Effector memory CD8-positive, alpha-beta T cell (primary cell): Measurements from ENCODE around the gene WDR20.
"Not testable (repeated sequence)": the region's sequence is repeated elsewhere in the genome, so short reads cannot be mapped to it uniquely, and the experiment has no call there.

Source experiments
- ATAC-seq: fragments of 150-1000 bp; cut with Tn5 transposase; replicated peaks from 2 replicates; pipeline ENCODE4 v1.10.0; 2021; ENCODE audit warnings: mild to moderate bottlenecking, moderate library complexity
- DNase-seq, 3 experiments: peaks; one replicate each; pipeline ENCODE4 v3.0.0; 2021
- H3K27ac Mint-ChIP-seq, 2 donors: one replicate each; pipeline ENCODE4 v1.8.0; 2022; ENCODE audit warnings: mild to moderate bottlenecking in 2 of 2, mixed read lengths in 2 of 2, moderate library complexity in 2 of 2
- H3K27me3 Mint-ChIP-seq, 2 donors: one replicate each; pipeline ENCODE4 v1.8.0; 2022; ENCODE audit warnings: mixed read lengths in 2 of 2
- H3K36me3 Mint-ChIP-seq: one replicate; pipeline ENCODE4 v1.8.0; 2022; ENCODE audit warnings: mild to moderate bottlenecking, moderate library complexity, mixed read lengths; ENCODE audit not compliant: insufficient read depth
- H3K4me1 Mint-ChIP-seq, 2 donors: one replicate each; pipeline ENCODE4 v1.8.0; 2022; ENCODE audit warnings: low read depth in 2 of 2, mixed read lengths in 2 of 2
- H3K4me3 Mint-ChIP-seq, 2 donors: one replicate each; pipeline ENCODE4 v1.8.0; 2022; ENCODE audit warnings: mild to moderate bottlenecking in 2 of 2, mixed read lengths in 2 of 2, moderate library complexity in 2 of 2
- H3K9me3 Mint-ChIP-seq, 2 donors: one replicate each; pipeline ENCODE4 v1.8.0; 2022; ENCODE audit warnings: mixed read lengths in 2 of 2

Gene WDR20

DNA sequence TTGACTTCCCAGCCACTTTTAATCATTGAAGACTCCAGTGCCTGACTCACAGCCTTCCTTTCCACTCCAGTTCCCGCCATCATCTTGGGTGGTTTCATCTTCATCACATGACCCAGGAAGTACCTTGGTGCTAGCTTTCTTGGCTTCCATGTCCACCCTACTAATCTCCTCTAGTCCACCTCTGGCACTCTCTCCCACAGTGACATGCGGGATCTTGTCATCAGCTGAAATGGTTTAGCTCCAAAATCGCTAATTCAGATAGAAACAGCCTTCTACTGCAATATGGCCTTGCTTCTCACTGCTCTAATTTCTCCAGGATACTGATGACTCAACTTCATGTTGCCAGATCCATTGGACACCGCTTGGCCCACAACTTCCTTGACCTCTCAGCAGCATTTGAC is 24.5 kb downstream of the WDR20 start:
- DNase-seq, result no peak
- Mint-ChIP-seq H3K36me3 (peaks cover 15% of the 10 kb centered on the region), H3K27ac (peak overlapping the region; percentile 2 to 50), H3K9me3 (no peaks in the 10 kb centered on the region), H3K4me1 (peaks cover 31 to 65% of the 10 kb centered on the region in 2 donors), H3K27me3 (no peaks in the 10 kb centered on the region), H3K4me3 (no peak overlapping the region)
- ATAC-seq, result no peak

DNA sequence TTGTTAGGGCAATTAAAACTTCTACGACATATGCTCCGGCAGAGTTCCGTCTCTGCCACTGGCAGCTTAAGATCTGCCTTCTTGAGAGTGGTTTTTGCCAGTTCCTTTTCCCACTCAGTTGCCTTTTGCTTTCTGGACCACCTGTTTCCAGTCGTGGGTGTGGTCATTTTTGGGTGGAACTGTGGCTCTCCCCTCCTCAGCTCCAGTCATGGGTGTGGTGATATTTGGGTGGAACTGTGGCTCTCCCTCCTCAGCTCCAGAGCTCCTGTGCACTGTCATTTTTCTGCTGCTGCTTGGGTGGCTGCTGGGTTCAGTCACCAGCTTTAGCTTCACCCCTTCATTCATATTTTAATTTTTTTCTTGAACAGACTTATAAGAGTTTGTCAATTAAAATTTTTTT is 25.3 kb downstream of the WDR20 start:
- no peak for DNase-seq
- Mint-ChIP-seq H3K4me3 (no peak overlapping the region), H3K36me3 (peaks cover 13% of the 10 kb centered on the region), H3K27ac (peak overlapping the region in 1 of 2 donors; percentile 50), H3K27me3 (no peaks in the 10 kb centered on the region), H3K4me1 (peaks cover 28 to 65% of the 10 kb centered on the region in 2 donors), H3K9me3 (no peaks in the 10 kb centered on the region)
- no peak for ATAC-seq

GRCh38 chr14:102170061-102170460 is 30.4 kb downstream of the WDR20 start:
- no peaks in the 10 kb centered on the region for H3K9me3 Mint-ChIP-seq
- no peak overlapping the region for H3K4me3 Mint-ChIP-seq
- no peak overlapping the region for H3K27ac Mint-ChIP-seq
- H3K27me3 Mint-ChIP-seq, result no peaks in the 10 kb centered on the region
- no peak for ATAC-seq
- H3K4me1 Mint-ChIP-seq, result peaks cover 18 to 47% of the 10 kb centered on the region in 2 donors
- H3K36me3 Mint-ChIP-seq, result peaks cover 9% of the 10 kb centered on the region
- no peak for DNase-seq

GRCh38 chr14:102171173-102172020 is 31.7 kb downstream of the WDR20 start:
- Mint-ChIP-seq H3K9me3 (no peaks in the 10 kb centered on the region), H3K4me1 (peaks cover 20 to 53% of the 10 kb centered on the region in 2 donors), H3K27me3 (no peaks in the 10 kb centered on the region), H3K27ac (peak overlapping the region in 1 of 2 donors; percentile 16), H3K4me3 (no peak overlapping the region), H3K36me3 (peaks cover 5% of the 10 kb centered on the region)
- no peak for ATAC-seq
- no peak for DNase-seq

DNA sequence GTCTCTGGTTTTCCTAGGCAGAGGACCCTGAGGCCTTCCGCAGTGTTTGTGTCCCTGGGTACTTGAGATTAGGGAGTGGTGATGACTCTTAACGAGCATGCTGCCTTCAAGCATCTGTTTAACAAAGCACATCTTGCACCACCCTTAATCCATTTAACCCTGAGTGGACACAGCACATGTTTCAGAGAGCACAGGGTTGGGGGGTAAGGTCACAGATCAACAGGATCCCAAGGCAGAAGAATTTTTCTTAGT is 32.2 kb downstream of the WDR20 start:
- not testable (repeated sequence) for H3K27ac Mint-ChIP-seq, H3K9me3 Mint-ChIP-seq, H3K27me3 Mint-ChIP-seq, H3K4me3 Mint-ChIP-seq, ATAC-seq, H3K36me3 Mint-ChIP-seq, DNase-seq
- peaks cover 22 to 51% of the 10 kb centered on the region in 2 donors for H3K4me1 Mint-ChIP-seq

DNA sequence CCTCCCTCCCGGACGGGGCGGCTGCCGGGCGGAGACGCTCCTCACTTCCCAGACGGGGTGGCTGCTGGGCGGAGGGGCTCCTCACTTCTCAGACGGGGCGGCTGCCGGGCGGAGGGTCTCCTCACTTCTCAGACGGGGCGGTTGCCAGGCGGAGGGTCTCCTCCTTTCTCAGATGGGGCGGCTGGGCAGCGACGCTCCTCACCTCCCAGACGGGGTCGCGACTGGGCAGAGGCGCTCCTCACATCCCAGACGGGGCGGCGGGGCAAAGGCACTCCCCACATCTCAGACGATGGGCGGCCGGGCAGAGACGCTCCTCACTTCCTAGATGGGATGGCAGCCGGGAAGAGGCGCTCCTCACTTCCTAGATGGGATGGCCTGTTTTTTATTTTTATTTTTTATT is 33.0 kb downstream of the WDR20 start:
- not testable (repeated sequence) for H3K4me3 Mint-ChIP-seq, H3K36me3 Mint-ChIP-seq, DNase-seq, H3K9me3 Mint-ChIP-seq, ATAC-seq, H3K27ac Mint-ChIP-seq, H3K27me3 Mint-ChIP-seq
- peaks cover 28 to 51% of the 10 kb centered on the region in 2 donors for H3K4me1 Mint-ChIP-seq

DNA sequence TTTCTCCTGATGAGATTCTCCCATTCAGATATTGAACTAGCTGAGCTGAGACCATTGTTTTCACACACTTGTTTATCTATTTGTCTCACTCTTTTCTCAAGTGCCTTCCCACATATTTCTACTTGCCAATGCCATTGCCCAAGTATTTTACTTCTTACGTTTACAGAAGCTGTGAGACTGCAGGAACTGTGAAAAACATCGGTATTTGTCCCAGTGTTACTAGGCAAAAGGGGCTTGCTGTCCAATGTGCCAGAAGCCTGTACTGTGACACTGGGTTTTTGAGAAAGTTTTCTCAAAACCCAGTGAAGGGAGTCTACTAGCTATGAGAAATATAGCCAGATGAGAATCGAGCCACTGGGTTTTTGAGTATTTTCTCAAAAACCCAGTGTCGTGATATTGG is 37.5 kb downstream of the WDR20 start:
- H3K4me1 Mint-ChIP-seq, result peaks cover 36 to 53% of the 10 kb centered on the region in 2 donors

DNA sequence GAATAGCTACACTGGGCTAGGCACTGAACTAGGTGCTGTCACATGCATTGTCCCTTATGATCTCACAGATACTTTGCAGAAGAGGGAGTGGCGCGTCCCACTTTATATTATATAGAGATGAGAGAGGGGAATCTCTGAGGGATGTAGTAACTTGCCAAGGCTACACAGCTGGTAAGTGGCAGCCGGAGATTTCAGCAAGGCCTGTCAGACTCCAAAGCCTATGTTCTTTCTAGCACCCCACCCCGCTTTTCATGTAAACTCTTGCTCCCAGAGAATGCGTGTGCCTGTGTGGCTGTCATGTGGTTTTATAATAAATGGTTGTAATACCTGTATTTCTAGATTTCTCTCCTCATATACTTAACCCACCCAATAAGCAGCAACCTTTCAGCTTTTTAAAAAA is 39.1 kb downstream of the WDR20 start:
- Mint-ChIP-seq H3K36me3 (peaks cover 3% of the 10 kb centered on the region), H3K9me3 (no peaks in the 10 kb centered on the region), H3K4me1 (peaks cover 45 to 62% of the 10 kb centered on the region in 2 donors), H3K27ac (peak overlapping the region in 1 of 2 donors; percentile 57), H3K4me3 (no peak overlapping the region), H3K27me3 (no peaks in the 10 kb centered on the region)
- no peak for DNase-seq
- no peak for ATAC-seq

More for the DNA sequence above, 37.5 kb downstream of the WDR20 start:
- Mint-ChIP-seq H3K9me3 (no peaks in the 10 kb centered on the region), H3K27ac (no peak overlapping the region), H3K36me3 (peaks cover 3% of the 10 kb centered on the region), H3K27me3 (no peaks in the 10 kb centered on the region), H3K4me3 (no peak overlapping the region)
- ATAC-seq (no peak), DNase-seq (no peak)

- DNase-seq (no peak), ATAC-seq (no peak)
- no peaks in the 10 kb centered on the region for H3K9me3 Mint-ChIP-seq
- peaks cover 8% of the 10 kb centered on the region for H3K36me3 Mint-ChIP-seq
- no peak overlapping the region for H3K4me3 Mint-ChIP-seq
- H3K4me1 Mint-ChIP-seq, result peaks cover 49 to 68% of the 10 kb centered on the region in 2 donors
- H3K27me3 Mint-ChIP-seq, result no peaks in the 10 kb centered on the region
- H3K27ac Mint-ChIP-seq, result peak overlapping the region in 1 of 2 donors; percentile 57
Observed at GRCh38 chr14:102180248-102180998, 40.7 kb downstream of the WDR20 start.

DNA sequence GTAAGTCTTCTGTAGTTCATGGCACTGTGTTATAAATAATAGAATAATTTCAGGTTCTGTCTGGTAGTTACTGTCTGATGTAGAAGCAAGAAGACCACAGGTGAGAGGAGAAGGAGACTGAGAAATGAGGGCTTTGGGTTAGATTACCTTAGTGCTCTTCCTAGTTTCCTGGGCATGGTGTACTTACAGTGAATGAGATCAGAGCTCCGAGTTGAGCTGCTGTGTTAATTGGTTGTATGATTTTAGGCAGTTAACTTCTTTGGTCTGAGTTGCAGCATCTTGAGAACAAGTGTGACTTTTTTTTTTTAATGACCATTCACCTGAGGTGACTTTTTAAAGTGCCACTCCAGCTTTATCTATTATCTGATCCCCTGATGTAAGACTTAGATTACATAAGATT is 41.5 kb downstream of the WDR20 start:
- Mint-ChIP-seq H3K4me1 (peaks cover 49 to 64% of the 10 kb centered on the region in 2 donors), H3K4me3 (no peak overlapping the region), H3K9me3 (no peaks in the 10 kb centered on the region), H3K27me3 (no peaks in the 10 kb centered on the region), H3K36me3 (peaks cover 9% of the 10 kb centered on the region), H3K27ac (peak overlapping the region in 1 of 2 donors; percentile 57)
- DNase-seq (no peak), ATAC-seq (no peak)

- Mint-ChIP-seq H3K4me3 (no peak overlapping the region), H3K36me3 (peaks cover 9% of the 10 kb centered on the region), H3K27ac (no peak overlapping the region), H3K27me3 (no peaks in the 10 kb centered on the region), H3K4me1 (peaks cover 48 to 61% of the 10 kb centered on the region in 2 donors), H3K9me3 (no peaks in the 10 kb centered on the region)
- ATAC-seq (peak; percentile 41), DNase-seq (no peak)
Observed at GRCh38 chr14:102182190-102182589, 42.5 kb downstream of the WDR20 start.

DNA sequence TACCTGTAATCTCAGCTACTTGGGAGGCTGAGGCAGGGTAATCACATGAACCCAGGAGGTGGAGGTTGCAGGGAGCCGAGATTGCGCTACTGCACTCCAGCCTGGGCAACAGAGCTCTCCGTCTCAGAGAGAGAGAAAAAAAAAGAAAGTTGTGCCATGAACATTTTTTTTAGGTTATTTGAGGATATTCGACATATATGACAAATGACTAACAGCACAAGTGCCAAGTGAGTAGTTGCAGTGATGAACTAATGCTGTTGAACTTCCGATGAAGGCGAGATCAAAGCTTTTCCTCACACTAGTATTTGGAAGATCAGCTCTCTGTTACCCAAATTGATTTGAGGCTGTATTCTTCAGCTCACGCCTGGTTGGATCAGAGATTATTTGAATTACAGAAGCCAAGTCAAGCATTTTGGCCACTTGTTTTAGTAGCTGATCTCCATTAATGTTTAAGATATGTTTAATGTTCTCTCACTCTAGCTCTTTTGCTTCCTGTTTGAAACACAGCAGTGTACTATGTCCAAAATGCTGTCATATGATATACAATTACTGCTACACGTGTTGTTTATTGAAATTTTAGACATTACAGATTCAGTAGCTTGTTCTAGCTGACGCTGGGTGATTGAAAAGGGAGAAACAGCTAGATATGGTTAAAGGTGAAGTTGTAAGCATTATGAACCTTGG is 43.4 kb downstream of the WDR20 start:
- Mint-ChIP-seq H3K4me1 (peaks cover 50 to 60% of the 10 kb centered on the region in 2 donors), H3K27me3 (no peaks in the 10 kb centered on the region), H3K27ac (peak overlapping the region in 1 of 2 donors; percentile 10), H3K36me3 (peaks cover 9% of the 10 kb centered on the region), H3K4me3 (no peak overlapping the region), H3K9me3 (no peaks in the 10 kb centered on the region)
- no peak for DNase-seq
- no peak for ATAC-seq

DNA sequence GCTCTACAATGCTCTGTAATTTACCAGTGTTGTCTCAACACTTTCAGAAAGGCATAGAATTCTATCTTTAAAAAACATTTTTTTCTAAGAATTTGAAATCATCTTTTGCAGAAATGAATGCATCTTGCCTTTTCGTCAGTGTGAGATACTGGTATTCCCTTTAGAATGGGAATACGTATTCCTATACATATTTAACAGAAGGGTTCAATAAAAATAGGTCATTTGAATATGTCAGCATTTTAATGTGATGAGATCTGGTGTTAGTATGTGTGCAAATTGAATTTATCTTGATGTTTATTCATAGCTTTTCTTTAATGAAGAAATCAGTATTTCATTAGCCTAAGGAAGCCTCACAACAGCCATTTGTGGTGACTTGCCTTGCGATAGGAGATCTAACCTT is 44.2 kb downstream of the WDR20 start:
- Mint-ChIP-seq H3K4me1 (peaks cover 45 to 52% of the 10 kb centered on the region in 2 donors), H3K36me3 (peaks cover 9% of the 10 kb centered on the region), H3K9me3 (no peaks in the 10 kb centered on the region), H3K27me3 (no peaks in the 10 kb centered on the region), H3K27ac (peak overlapping the region in 1 of 2 donors; percentile 6), H3K4me3 (no peak overlapping the region)
- DNase-seq, result no peak
- no peak for ATAC-seq
